Measurements from ENCODE around the gene MAML2. TPM values are rescaled to one million over a fixed set of nuclear protein-coding genes. Genes with fewer than 3 reads are reported as not detected.

Gene MAML2
- total RNA-seq, 2 experiments from 2014 or later: 0.15 to 1.0 TPM

DNA sequence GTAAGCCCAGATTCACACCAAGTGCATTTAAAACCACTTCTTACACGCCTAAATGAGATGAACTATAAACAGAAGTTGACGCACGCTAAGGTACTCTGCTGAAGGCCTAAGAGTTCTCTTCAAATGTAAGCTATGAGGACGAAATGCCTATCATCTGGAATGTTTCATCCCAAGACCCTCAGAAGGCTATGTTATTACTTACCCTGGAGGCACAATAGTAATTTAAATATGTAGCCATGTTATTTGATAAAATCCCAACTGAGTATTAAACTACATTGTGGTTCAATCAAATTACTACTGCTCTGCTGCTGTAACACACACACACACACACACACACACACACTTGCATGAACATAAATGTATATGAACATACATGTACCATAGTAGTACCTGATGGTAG is 47.6 kb downstream of the MAML2 start:
- H3K4me3 ChIP-seq (ENCODE audit: low read depth, low read length, poor library complexity, severe bottlenecking): no peak overlapping the region
- no peaks in the 10 kb centered on the region for H3K36me3 ChIP-seq (ENCODE audit: insufficient read depth, low read length)
- H3K4me2 ChIP-seq (ENCODE audit: low read length): no peak overlapping the region
- no peak for DNase-seq (ENCODE audit: low spot score)
- ChIA-PET POLR2A (interaction anchor here (0.6 to 1.5 kb wide), 5 partner anchors 19 to 112 kb away, joined by 3 to 6 read pairs (median 3); no protein-coding TSS in a partner anchor), CTCF (ENCODE audit: unreplicated experiment) (interaction anchor here (0.7 kb wide), 1 partner anchor 16 kb away, joined by 3 read pairs; no protein-coding TSS in a partner anchor)
- no peaks in the 10 kb centered on the region for H3K4me1 ChIP-seq (ENCODE audit: insufficient read depth, low read length, poor library complexity, severe bottlenecking)
- no peaks in the 10 kb centered on the region for H4K20me1 ChIP-seq (ENCODE audit: insufficient read depth, low read length)
- H3K27ac ChIP-seq (ENCODE audit: low read depth, low read length, poor library complexity, severe bottlenecking): no peak overlapping the region
- BruUV-seq (replicated peaks): no TSS peak
- H3K9me3 ChIP-seq (ENCODE audit: low read length): no peaks in the 10 kb centered on the region
- no peak overlapping the region for H2AFZ ChIP-seq (ENCODE audit: low read length)
- intact Hi-C loops (cut with micrococcal nuclease; ENCODE audit: unreplicated experiment): no loop called here
- no peaks in the 10 kb centered on the region for H3K9me2 ChIP-seq (ENCODE audit: insufficient read depth, low read length)
- TF ChIP-seq, protein P1, sequence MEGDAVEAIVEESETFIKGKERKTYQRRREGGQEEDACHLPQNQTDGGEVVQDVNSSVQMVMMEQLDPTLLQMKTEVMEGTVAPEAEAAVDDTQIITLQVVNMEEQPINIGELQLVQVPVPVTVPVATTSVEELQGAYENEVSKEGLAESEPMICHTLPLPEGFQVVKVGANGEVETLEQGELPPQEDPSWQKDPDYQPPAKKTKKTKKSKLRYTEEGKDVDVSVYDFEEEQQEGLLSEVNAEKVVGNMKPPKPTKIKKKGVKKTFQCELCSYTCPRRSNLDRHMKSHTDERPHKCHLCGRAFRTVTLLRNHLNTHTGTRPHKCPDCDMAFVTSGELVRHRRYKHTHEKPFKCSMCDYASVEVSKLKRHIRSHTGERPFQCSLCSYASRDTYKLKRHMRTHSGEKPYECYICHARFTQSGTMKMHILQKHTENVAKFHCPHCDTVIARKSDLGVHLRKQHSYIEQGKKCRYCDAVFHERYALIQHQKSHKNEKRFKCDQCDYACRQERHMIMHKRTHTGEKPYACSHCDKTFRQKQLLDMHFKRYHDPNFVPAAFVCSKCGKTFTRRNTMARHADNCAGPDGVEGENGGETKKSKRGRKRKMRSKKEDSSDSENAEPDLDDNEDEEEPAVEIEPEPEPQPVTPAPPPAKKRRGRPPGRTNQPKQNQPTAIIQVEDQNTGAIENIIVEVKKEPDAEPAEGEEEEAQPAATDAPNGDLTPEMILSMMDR (conservative IDR thresholded peaks at IDR 0.05; ENCODE audit: low read length): no peak
- TF ChIP-seq EZH2phosphoT487 (IDR thresholded peaks at IDR 0.05; ENCODE audit: borderline replicate concordance, low read depth, low read length): no peak
- no peaks in the 10 kb centered on the region for H3K79me2 ChIP-seq (ENCODE audit: insufficient read depth, low read depth, low read length)

DNA sequence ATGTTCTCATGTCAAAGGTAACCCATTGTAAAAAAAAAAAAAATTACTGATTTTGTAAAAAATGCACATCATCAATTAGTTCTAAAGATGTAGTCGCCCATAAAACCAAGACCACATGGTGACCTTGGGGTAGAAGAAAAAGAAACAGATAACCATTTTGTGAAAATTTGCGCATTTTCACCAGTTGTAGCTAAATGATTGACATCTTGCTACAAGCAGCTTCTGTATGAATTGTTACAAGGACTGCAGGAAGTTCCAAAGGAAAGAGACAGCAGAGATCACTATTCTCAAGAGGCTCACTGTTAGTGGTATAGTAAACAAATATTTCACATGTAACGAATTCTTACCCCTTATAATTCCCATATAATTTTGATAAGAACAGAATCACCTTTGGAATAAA is 48.7 kb downstream of the MAML2 start:
- ChIA-PET CTCF (ENCODE audit: unreplicated experiment) (no interaction called here), POLR2A (interaction anchor here (1.0 to 1.5 kb wide), 2 partner anchors 11 to 17 kb away, joined by 3 to 4 read pairs; no protein-coding TSS in a partner anchor)
- no peak overlapping the region for H2AFZ ChIP-seq (ENCODE audit: low read length)
- no peak for DNase-seq (ENCODE audit: low spot score)
- H3K79me2 ChIP-seq (ENCODE audit: insufficient read depth, low read depth, low read length): no peaks in the 10 kb centered on the region
- H3K4me1 ChIP-seq (ENCODE audit: insufficient read depth, low read length, poor library complexity, severe bottlenecking): no peaks in the 10 kb centered on the region
- H3K9me2 ChIP-seq (ENCODE audit: insufficient read depth, low read length): no peaks in the 10 kb centered on the region
- H3K27ac ChIP-seq (ENCODE audit: low read depth, low read length, poor library complexity, severe bottlenecking): no peak overlapping the region
- intact Hi-C loops (cut with micrococcal nuclease; ENCODE audit: unreplicated experiment): no loop called here
- H3K4me3 ChIP-seq (ENCODE audit: low read depth, low read length, poor library complexity, severe bottlenecking): no peak overlapping the region
- H3K4me2 ChIP-seq (ENCODE audit: low read length): no peak overlapping the region
- no TSS peak for BruUV-seq (replicated peaks)
- no peaks in the 10 kb centered on the region for H3K9me3 ChIP-seq (ENCODE audit: low read length)
- no peaks in the 10 kb centered on the region for H4K20me1 ChIP-seq (ENCODE audit: insufficient read depth, low read length)
- TF ChIP-seq, protein P1 (conservative IDR thresholded peaks at IDR 0.05; ENCODE audit: low read length): no peak
- TF ChIP-seq EZH2phosphoT487 (IDR thresholded peaks at IDR 0.05; ENCODE audit: borderline replicate concordance, low read depth, low read length): no peak
- H3K36me3 ChIP-seq (ENCODE audit: insufficient read depth, low read length): no peaks in the 10 kb centered on the region

DNA sequence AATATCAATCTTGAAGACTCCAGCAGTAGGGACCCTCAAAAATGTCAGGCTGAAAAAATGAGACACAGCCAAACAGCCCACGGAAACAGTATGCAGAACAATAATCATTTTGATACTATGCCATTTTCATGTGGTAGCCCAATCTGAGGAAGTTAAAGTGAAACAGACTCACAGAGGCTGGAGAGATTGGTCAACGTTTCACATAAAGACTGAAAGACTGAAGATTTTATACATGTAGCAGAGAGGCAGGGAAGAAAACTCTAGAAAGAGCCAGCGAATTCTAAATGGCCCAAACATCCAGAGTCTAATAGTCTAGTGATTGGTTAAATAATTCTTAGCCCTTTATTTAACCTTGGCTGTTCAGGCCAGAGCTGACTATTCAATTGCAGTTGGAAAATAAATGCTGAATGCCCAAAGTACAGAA is 49.4 kb downstream of the MAML2 start:
- BruUV-seq (replicated peaks): no TSS peak
- Histone ChIP-seq H4K20me1 (ENCODE audit: insufficient read depth, low read length) (no peaks in the 10 kb centered on the region), H3K36me3 (ENCODE audit: insufficient read depth, low read length) (no peaks in the 10 kb centered on the region), H3K4me2 (ENCODE audit: low read length) (no peak overlapping the region), H3K4me3 (ENCODE audit: low read depth, low read length, poor library complexity, severe bottlenecking) (no peak overlapping the region), H3K4me1 (ENCODE audit: insufficient read depth, low read length, poor library complexity, severe bottlenecking) (no peaks in the 10 kb centered on the region), H3K27ac (ENCODE audit: low read depth, low read length, poor library complexity, severe bottlenecking) (no peak overlapping the region), H3K79me2 (ENCODE audit: insufficient read depth, low read depth, low read length) (no peaks in the 10 kb centered on the region), H2AFZ (ENCODE audit: low read length) (no peak overlapping the region), H3K9me2 (ENCODE audit: insufficient read depth, low read length) (no peaks in the 10 kb centered on the region), H3K9me3 (ENCODE audit: low read length) (no peaks in the 10 kb centered on the region)
- ChIA-PET POLR2A (interaction anchor here (1.0 kb wide), 1 partner anchor 12 kb away, joined by 4 read pairs; no protein-coding TSS in a partner anchor), CTCF (ENCODE audit: unreplicated experiment) (no interaction called here)
- TF ChIP-seq, protein P1 (conservative IDR thresholded peaks at IDR 0.05; ENCODE audit: low read length): no peak
- no peak for TF ChIP-seq EZH2phosphoT487 (IDR thresholded peaks at IDR 0.05; ENCODE audit: borderline replicate concordance, low read depth, low read length)
- no peak for DNase-seq (ENCODE audit: low spot score)
- intact Hi-C loops (cut with micrococcal nuclease; ENCODE audit: unreplicated experiment): no loop called here
